ENCODE data around the gene CORO2B. TPM values are rescaled to one million over a fixed set of nuclear protein-coding genes. Genes with fewer than 3 reads are reported as not detected.

The CORO2B gene
- total and polyA plus RNA-seq, 2 experiments from 2014 or later = 1.6 to 4.6 TPM

GRCh38 chr15:68635141-68635540 lies 56.3 kb downstream of the CORO2B start:
- H3K4me3 ChIP-seq = no peak overlapping the region
- H3K4me3 Mint-ChIP-seq = no peak overlapping the region
- no peak overlapping the region for H3K27ac ChIP-seq (ENCODE audit: low read depth)
- peaks cover 15% of the 10 kb centered on the region for H3K4me1 Mint-ChIP-seq
- no peak for DNase-seq (ENCODE audit: low spot score)
- no peaks in the 10 kb centered on the region for H3K9me3 Mint-ChIP-seq
- H3K79me2 ChIP-seq (replicated peaks; ENCODE audit: insufficient read depth) = no peaks in the 10 kb centered on the region
- H3K27me3 Mint-ChIP-seq (ENCODE audit: insufficient read depth, low read depth, poor library complexity) = peaks cover 5% of the 10 kb centered on the region
- H3K36me3 Mint-ChIP-seq (ENCODE audit: low read depth) = no peaks in the 10 kb centered on the region
- ATAC-seq = no peak
- TF ChIP-seq POLR2AphosphoS5 (IDR thresholded peaks at IDR 0.05; ENCODE audit: low read depth) (no peak), STAT1 (IDR thresholded peaks at IDR 0.05; ENCODE audit: unreplicated experiment) (no peak), ZNF331 (CRISPR knock-in tag; IDR thresholded peaks at IDR 0.05; ENCODE audit: low read depth) (no peak), CTCF (conservative IDR thresholded peaks at IDR 0.05; ENCODE audit: low read depth in 2 of 2) (no peak), JUNB (IDR thresholded peaks at IDR 0.05; ENCODE audit: unreplicated experiment) (no peak), ZNF462 (CRISPR knock-in tag; IDR thresholded peaks at IDR 0.05) (no peak), NANOG (IDR thresholded peaks at IDR 0.05; ENCODE audit: borderline replicate concordance) (no peak), ETS1 (IDR thresholded peaks at IDR 0.05) (no peak), EZH2 (IDR thresholded peaks at IDR 0.05; ENCODE audit: low read depth, unreplicated experiment) (no peak), REST (IDR thresholded peaks at IDR 0.05; ENCODE audit: unreplicated experiment) (no peak), CREB1 (CRISPR knock-in tag; IDR thresholded peaks at IDR 0.05; ENCODE audit: low read depth) (no peak)
- H3K27ac Mint-ChIP-seq = no peak overlapping the region
- no peaks in the 10 kb centered on the region for H3K36me3 ChIP-seq (ENCODE audit: insufficient read depth)
- no peaks in the 10 kb centered on the region for H3K9me2 ChIP-seq (ENCODE audit: insufficient read depth)
- H2AFZ ChIP-seq = no peak overlapping the region
- no peaks in the 10 kb centered on the region for H3K27me3 ChIP-seq (ENCODE audit: insufficient read depth)
- H3K4me2 ChIP-seq = no peak overlapping the region
- H3K4me1 ChIP-seq (ENCODE audit: insufficient read depth) = peaks cover 6% of the 10 kb centered on the region; the same call in 1 of the 2 replicates
- H3F3A ChIP-seq (replicated peaks; ENCODE audit: low read depth) = no peaks in the 10 kb centered on the region
- no peaks in the 10 kb centered on the region for H4K20me1 ChIP-seq (replicated peaks; ENCODE audit: insufficient read depth)

Measured in GM23338 (cell line).